Smooth muscle cell (in vitro differentiated cells): ENCODE data around the gene SUN5. TPM values are rescaled to one million over a fixed set of nuclear protein-coding genes. Genes with fewer than 3 reads are reported as not detected.

Experiments
- DNase-seq: peaks from one replicate; lab custom pipeline; 2025; ENCODE audit not compliant: unreplicated experiment; lab: John Stamatoyannopoulos, UW
- H2AFZ ChIP-seq: fragments of 200-600 bp; sonication (generic); 2 replicates; pipeline ENCODE4 v1.6.0; 2016; ENCODE audit warnings: antibody characterized with exemption, low read depth, mild to moderate bottlenecking
- H3F3A ChIP-seq: fragments of 200-600 bp; sonication (generic); 2 replicates; pipeline ENCODE4 v1.6.0; 2017; ENCODE audit warnings: antibody characterized with exemption, low read depth
- H3K27ac ChIP-seq: fragments of 200-600 bp; sonication (generic); 2 replicates; pipeline ENCODE4 v1.5.1; 2016; ENCODE audit warnings: low read depth, mild to moderate bottlenecking
- H3K27me3 ChIP-seq: fragments of 200-600 bp; sonication (generic); 2 replicates; pipeline ENCODE4 v1.6.1; 2016; ENCODE audit warnings: low read depth, mild to moderate bottlenecking
- H3K36me3 ChIP-seq: fragments of 200-600 bp; sonication (generic); 2 replicates; pipeline ENCODE4 v1.5.1; 2016; ENCODE audit warnings: low read depth
- H3K4me1 ChIP-seq: fragments of 200-600 bp; sonication (generic); 2 replicates; pipeline ENCODE4 v1.5.1; 2016; ENCODE audit warnings: low read depth
- H3K4me2 ChIP-seq: fragments of 200-600 bp; sonication (generic); 2 replicates; pipeline ENCODE4 v1.6.0; 2016; ENCODE audit warnings: mild to moderate bottlenecking
- H3K4me3 ChIP-seq: fragments of 200-600 bp; sonication (generic); 2 replicates; pipeline ENCODE4 v1.5.1; 2016; ENCODE audit warnings: mild to moderate bottlenecking
- H3K79me2 ChIP-seq: fragments of 200-600 bp; sonication (generic); 2 replicates; pipeline ENCODE4 v1.6.0; 2016; ENCODE audit warnings: low read depth, mild to moderate bottlenecking
- H3K9ac ChIP-seq: fragments of 200-600 bp; sonication (generic); 2 replicates; pipeline ENCODE4 v1.6.0; 2016; ENCODE audit warnings: low read depth
- H3K9me3 ChIP-seq: fragments of 200-600 bp; sonication (generic); replicated peaks from 2 replicates; pipeline ENCODE4 v1.5.1; 2016; ENCODE audit warnings: low read depth
- H4K20me1 ChIP-seq: fragments of 200-600 bp; sonication (generic); 2 replicates; pipeline ENCODE4 v1.6.0; 2016; ENCODE audit warnings: low read depth
- CTCF ChIP-seq: fragments of 200-600 bp; sonication (generic); IDR thresholded peaks from 2 replicates; pipeline ENCODE4 v1.5.1; 2017; ENCODE audit warnings: borderline replicate concordance, mild to moderate bottlenecking, antibody characterized with exemption; ENCODE audit not compliant: insufficient read depth, poor library complexity, severe bottlenecking
- WGBS: methylation state at CpG from one replicate; pipeline ENCODE4 v1.1.7; 2016; ENCODE audit warnings: low lambda C conversion rate; 5-methylcytosine and 5-hydroxymethylcytosine counted together
- polyA plus RNA-seq: library from polyadenylated mRNA; unstranded; fragments of >200 nt; fragmentation: Nextera tagmentation; extraction: Ambion mirVana; gene quantifications from 2 replicates; pipeline ENCODE4 v1.2.1, GENCODE V29; 2016
- total RNA-seq: library from RNA; depleted of rRNA; stranded (reverse); fragments of >200 nt; gene quantifications from 2 replicates; pipeline ENCODE4 v1.2.3, GENCODE V29; 2014

Gene SUN5
- total and polyA plus RNA-seq, 2 experiments from 2014 or later: not detected

DNA sequence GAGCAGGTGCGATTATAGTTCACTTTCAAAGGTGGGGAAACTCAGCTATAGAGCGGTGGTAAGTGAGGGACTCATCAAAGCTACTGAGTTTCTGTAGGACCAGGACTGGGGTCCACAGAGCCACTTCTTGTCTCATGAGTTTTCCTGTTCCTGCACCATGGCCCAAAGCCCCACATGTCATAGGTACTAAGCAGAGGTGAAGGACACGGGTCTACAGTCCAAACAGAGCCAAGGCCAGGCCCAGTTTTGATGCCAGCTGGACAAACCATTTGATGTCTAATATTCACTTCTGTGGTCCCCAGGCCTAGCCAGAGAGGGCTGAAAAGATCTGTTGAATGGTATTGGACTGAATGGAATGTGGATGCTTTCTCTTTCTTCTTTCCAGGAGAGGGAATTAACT is 38.2 kb upstream of the SUN5 start:
- H3F3A ChIP-seq: no peaks in the 10 kb centered on the region
- no peaks in the 10 kb centered on the region for H3K4me1 ChIP-seq
- no peaks in the 10 kb centered on the region for H4K20me1 ChIP-seq
- TF ChIP-seq CTCF: no peak
- 94% methylated on average over 3 of the region's 3 CpGs for WGBS
- no peak overlapping the region for H2AFZ ChIP-seq
- no peak overlapping the region for H3K4me3 ChIP-seq
- no peaks in the 10 kb centered on the region for H3K36me3 ChIP-seq
- no peaks in the 10 kb centered on the region for H3K79me2 ChIP-seq
- H3K9me3 ChIP-seq: no peaks in the 10 kb centered on the region
- peaks cover under 1% of the 10 kb centered on the region for H3K27me3 ChIP-seq
- H3K27ac ChIP-seq: no peak overlapping the region
- H3K4me2 ChIP-seq: no peak overlapping the region
- DNase-seq: no peak
- H3K9ac ChIP-seq: no peak overlapping the region

DNA sequence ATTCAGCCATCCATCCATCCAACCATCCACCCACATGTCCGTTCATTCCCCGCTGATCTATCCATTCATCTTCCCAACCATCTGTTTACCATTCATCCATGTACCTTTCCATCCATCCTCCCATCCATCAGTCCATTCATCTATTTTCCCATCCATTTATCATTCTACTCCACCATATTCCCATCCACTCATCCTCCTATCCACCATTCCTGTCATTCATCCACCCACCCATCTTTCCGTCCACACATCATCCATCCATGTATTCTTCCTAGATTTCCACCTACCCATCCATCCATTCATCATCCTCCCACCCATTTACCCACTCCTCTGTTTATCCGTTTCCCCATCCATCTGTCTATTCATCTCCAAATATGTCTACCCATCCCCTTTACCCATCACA is 34.0 kb upstream of the SUN5 start:
- H3K4me2 ChIP-seq: no peak overlapping the region
- no peaks in the 10 kb centered on the region for H3K79me2 ChIP-seq
- no peaks in the 10 kb centered on the region for H3F3A ChIP-seq
- no peaks in the 10 kb centered on the region for H3K4me1 ChIP-seq
- H4K20me1 ChIP-seq: no peaks in the 10 kb centered on the region
- no peak for DNase-seq
- H3K4me3 ChIP-seq: no peak overlapping the region
- TF ChIP-seq CTCF: no peak
- H3K27me3 ChIP-seq: peaks cover 9% of the 10 kb centered on the region
- WGBS: 89% methylated on average over 4 of the region's 4 CpGs
- no peak overlapping the region for H2AFZ ChIP-seq
- H3K36me3 ChIP-seq: no peaks in the 10 kb centered on the region
- H3K27ac ChIP-seq: no peak overlapping the region
- no peaks in the 10 kb centered on the region for H3K9me3 ChIP-seq
- H3K9ac ChIP-seq: no peak overlapping the region

DNA sequence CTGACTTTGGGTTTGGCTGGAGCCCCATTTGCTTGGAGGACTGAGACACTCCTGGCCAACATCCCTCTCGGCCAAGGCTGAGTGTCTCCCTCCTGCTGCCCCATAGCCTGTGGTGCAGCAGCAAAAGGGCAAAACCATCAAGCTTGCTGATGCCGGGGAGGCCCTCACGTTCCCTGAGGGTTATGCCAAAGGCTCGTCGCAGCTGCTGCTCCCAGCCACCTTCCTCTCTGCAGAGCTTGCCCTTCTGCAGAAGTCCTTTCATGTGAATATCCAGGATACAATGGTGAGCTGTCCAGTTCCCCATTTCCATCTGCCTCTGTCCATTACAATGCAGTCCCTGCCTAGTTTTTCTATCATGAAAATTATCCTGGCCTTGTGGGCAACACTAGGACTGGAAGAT is 33.2 kb upstream of the SUN5 start:
- Histone ChIP-seq H3K27ac (no peak overlapping the region), H3K4me2 (no peak overlapping the region), H3K4me3 (no peak overlapping the region), H3K27me3 (peaks cover 13% of the 10 kb centered on the region), H2AFZ (no peak overlapping the region), H3F3A (no peaks in the 10 kb centered on the region), H3K9ac (no peak overlapping the region), H3K9me3 (no peaks in the 10 kb centered on the region), H3K79me2 (no peaks in the 10 kb centered on the region), H4K20me1 (no peaks in the 10 kb centered on the region), H3K36me3 (no peaks in the 10 kb centered on the region), H3K4me1 (no peaks in the 10 kb centered on the region)
- TF ChIP-seq CTCF: no peak
- no peak for DNase-seq
- 78% methylated on average over 5 of the region's 5 CpGs for WGBS

DNA sequence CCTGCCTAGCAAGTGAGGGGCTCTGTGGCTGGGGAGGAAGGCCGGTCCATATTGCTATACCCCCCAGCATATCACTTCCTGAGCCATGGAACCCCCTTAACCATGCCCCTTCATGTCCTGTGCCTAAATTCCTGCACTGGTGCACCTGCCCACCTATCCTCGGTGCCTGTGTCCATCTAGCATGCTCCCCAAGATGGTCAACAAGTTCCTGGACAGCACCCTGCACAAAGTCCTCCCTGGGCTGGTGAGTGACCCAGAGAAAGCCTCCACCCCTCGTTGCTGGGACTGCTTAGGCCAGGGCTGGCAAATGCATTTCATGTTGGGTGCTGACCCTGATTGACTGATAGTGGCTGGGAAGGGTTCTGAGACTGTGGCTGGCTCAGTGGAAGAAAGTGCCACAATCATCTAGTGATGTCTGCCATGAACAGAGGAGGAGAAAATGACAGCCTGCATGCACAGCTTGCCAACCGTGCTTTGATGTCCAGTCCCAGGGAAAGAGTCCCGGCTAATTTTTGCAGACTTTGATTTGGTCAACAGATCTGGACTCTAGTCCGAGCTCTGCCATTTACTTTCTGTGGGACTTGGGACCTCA is 30.8 kb upstream of the SUN5 start:
- Histone ChIP-seq H3K27me3 (peaks cover 16% of the 10 kb centered on the region), H3K79me2 (no peaks in the 10 kb centered on the region), H2AFZ (no peak overlapping the region), H4K20me1 (no peaks in the 10 kb centered on the region), H3K4me2 (no peak overlapping the region), H3K9me3 (no peaks in the 10 kb centered on the region), H3F3A (no peaks in the 10 kb centered on the region), H3K9ac (no peak overlapping the region), H3K4me1 (no peaks in the 10 kb centered on the region), H3K27ac (no peak overlapping the region), H3K36me3 (no peaks in the 10 kb centered on the region), H3K4me3 (no peak overlapping the region)
- WGBS: 86% methylated on average over 6 of the region's 6 CpGs
- TF ChIP-seq CTCF: no peak
- no peak for DNase-seq
